Renal pelvis (tissue), 3 donors: ENCODE results near the gene OSER1. TPM values are rescaled to one million over a fixed set of nuclear protein-coding genes. Genes with fewer than 3 reads are reported as not detected.

ENCODE experiments used
- polyA plus RNA-seq, 3 donors: library from polyadenylated mRNA; unstranded; fragments of 120-200 nt; gene quantifications; one replicate each; pipeline ENCODE4 v1.2.1, GENCODE V29; 2013; ENCODE audit not compliant: insufficient read length in 3 of 3

Gene OSER1
- polyA plus RNA-seq, 3 donors = 47.0 to 55.7 (median 49.4) TPM

Other genes starting within 250 kb of the OSER1 start
- 1 to 10 TPM; 1.6 to 1.8 (median 1.7) TPM for gene JPH2, start 23.6 kb downstream of the OSER1 start, polyA plus RNA-seq
- gene GDAP1L1, start 36.5 kb upstream of the OSER1 start, polyA plus RNA-seq = under 1 TPM; 0.21 to 0.43 (median 0.23) TPM
- gene FITM2, start 100.4 kb upstream of the OSER1 start, polyA plus RNA-seq = 10 to 100 TPM in 1 of 3 donors, 1 to 10 TPM in 2; 6.9 to 10.1 (median 8.3) TPM
- 1 to 10 TPM in 1 of 3 donors, under 1 TPM in 2; 0.31 to 1.0 (median 0.77) TPM for gene R3HDML, start 126.3 kb upstream of the OSER1 start, polyA plus RNA-seq
- 10 to 100 TPM; 49.8 to 73.1 (median 69.0) TPM for gene HNF4A, start 144.9 kb upstream of the OSER1 start, polyA plus RNA-seq